HG02763 (cell line): ENCODE data around the gene PLOD2.

ENCODE experiments used
- ATAC-seq: cut with Tn5 transposase; IDR thresholded peaks from one replicate; pipeline ENCODE4 v1.9.1; 2021; ENCODE audit warnings: mild to moderate bottlenecking, moderate library complexity; ENCODE audit not compliant: unreplicated experiment

The PLOD2 gene

GRCh38 chr3:146160964-146161662 is at the start of gene PLOD2:
Gene PLOD2, minus strand, starts transcription at chr3:146161184. Its CDS starts 195 bp downstream, at chr3:146160989.
- ATAC-seq = peak; percentile 55

GRCh38 chr3:146209371-146209770 is 48.4 kb upstream of the PLOD2 start:
- ATAC-seq = no peak

- ATAC-seq = no peak
Observed at GRCh38 chr3:146203776-146204175, 42.8 kb upstream of the PLOD2 start.

GRCh38 chr3:146200461-146201220 is 39.7 kb upstream of the PLOD2 start:
- no peak for ATAC-seq

GRCh38 chr3:146199762-146200161 is 38.8 kb upstream of the PLOD2 start:
- no peak for ATAC-seq

- no peak for ATAC-seq
Observed at GRCh38 chr3:146196789-146197188, 35.8 kb upstream of the PLOD2 start.

GRCh38 chr3:146195605-146196004 is 34.6 kb upstream of the PLOD2 start:
- no peak for ATAC-seq

- ATAC-seq = no peak
Observed at GRCh38 chr3:146195030-146195429, 34.0 kb upstream of the PLOD2 start.

GRCh38 chr3:146191051-146191450 is 30.1 kb upstream of the PLOD2 start:
- no peak for ATAC-seq

GRCh38 chr3:146189519-146190173 is 28.7 kb upstream of the PLOD2 start:
- ATAC-seq = peak; percentile 94

- no peak for ATAC-seq
Observed at GRCh38 chr3:146187334-146187950, 26.5 kb upstream of the PLOD2 start.

- ATAC-seq = no peak
Observed at GRCh38 chr3:146184241-146185015, 23.4 kb upstream of the PLOD2 start.

GRCh38 chr3:146181216-146181615 is 20.2 kb upstream of the PLOD2 start:
- no peak for ATAC-seq

- ATAC-seq = no peak
Observed at GRCh38 chr3:146180376-146180775, 19.4 kb upstream of the PLOD2 start.

GRCh38 chr3:146178006-146178689 is 17.2 kb upstream of the PLOD2 start:
- ATAC-seq = no peak

GRCh38 chr3:146177519-146177918 is 16.5 kb upstream of the PLOD2 start:
- no peak for ATAC-seq

- no peak for ATAC-seq
Observed at GRCh38 chr3:146177072-146177471, 16.1 kb upstream of the PLOD2 start.

GRCh38 chr3:146172586-146172985 is 11.6 kb upstream of the PLOD2 start:
- ATAC-seq = no peak

- ATAC-seq = no peak
Observed at GRCh38 chr3:146170591-146170990, 9.6 kb upstream of the PLOD2 start.

GRCh38 chr3:146169891-146170290 is 8.9 kb upstream of the PLOD2 start:
- no peak for ATAC-seq
